Mesenchymal stem cell (in vitro differentiated cells and primary cell): ENCODE data around the gene NUCB2. TPM values are rescaled to one million over a fixed set of nuclear protein-coding genes. Genes with fewer than 3 reads are reported as not detected.
"Not testable (repeated sequence)": the region's sequence is repeated elsewhere in the genome, so short reads cannot be mapped to it uniquely, and the experiment has no call there.

ENCODE experiments used
- DNase-seq: peaks from one replicate; pipeline ENCODE4 v3.0.0-alpha.2; 2013
- H2AFZ ChIP-seq: one replicate; pipeline ENCODE4 v1.6.1; 2013; ENCODE audit warnings: low read depth, mild to moderate bottlenecking, control low read depth, inconsistent platforms, low read length, moderate library complexity
- H2AK5ac ChIP-seq: 2 replicates; pipeline ENCODE4 v1.6.1; 2013; ENCODE audit warnings: low read length, moderate library complexity, mild to moderate bottlenecking, inconsistent platforms; ENCODE audit not compliant: severe bottlenecking
- H2BK120ac ChIP-seq: one replicate; pipeline ENCODE4 v1.6.1; 2013; ENCODE audit warnings: low read depth, mild to moderate bottlenecking, inconsistent platforms, low read length, moderate library complexity
- H2BK12ac ChIP-seq, 2 experiments: one replicate each; pipeline ENCODE4 v1.6.1; 2013; ENCODE audit warnings: inconsistent platforms in 2 of 2, low read length in 2 of 2, mild to moderate bottlenecking in 2 of 2, moderate library complexity in 2 of 2, control low read depth in 1 of 2
- H2BK15ac ChIP-seq: one replicate; pipeline ENCODE4 v1.6.1; 2013; ENCODE audit warnings: mild to moderate bottlenecking, low read depth, inconsistent platforms; ENCODE audit not compliant: poor library complexity, severe bottlenecking
- H2BK5ac ChIP-seq: 2 replicates; pipeline ENCODE4 v1.6.1; 2013; ENCODE audit warnings: low read depth, mild to moderate bottlenecking, low read length, control low read depth, inconsistent platforms; ENCODE audit not compliant: poor library complexity, severe bottlenecking
- H3K14ac ChIP-seq, 2 experiments: one replicate each; pipeline ENCODE4 v1.6.1; 2013; ENCODE audit warnings: inconsistent platforms in 2 of 2, low read length in 2 of 2, control low read depth in 1 of 2, mild to moderate bottlenecking in 1 of 2, moderate library complexity in 1 of 2
- H3K18ac ChIP-seq, 2 experiments: one replicate each; pipeline ENCODE4 v1.6.1; 2013; ENCODE audit warnings: inconsistent platforms in 2 of 2, low read length in 2 of 2, control low read depth in 1 of 2, low read depth in 1 of 2, mild to moderate bottlenecking in 1 of 2
- H3K23ac ChIP-seq, 2 experiments: one replicate each; pipeline ENCODE4 v1.6.1; 2013; ENCODE audit warnings: inconsistent platforms in 2 of 2, low read length in 2 of 2, mild to moderate bottlenecking in 2 of 2, moderate library complexity in 2 of 2, control low read depth in 1 of 2
- H3K27ac ChIP-seq: 2 replicates; pipeline ENCODE4 v1.5.1; 2013; ENCODE audit warnings: mild to moderate bottlenecking, moderate library complexity, low read length, control low read depth, inconsistent platforms; ENCODE audit not compliant: poor library complexity, severe bottlenecking
- H3K27me3 ChIP-seq, 2 experiments: 2 replicates each; pipeline versions ENCODE4 v1.6.1 to v1.7.0; 2013; ENCODE audit warnings: low read length in 2 of 2, mild to moderate bottlenecking in 2 of 2, moderate library complexity in 2 of 2, control low read depth in 1 of 2, inconsistent platforms in 1 of 2; ENCODE audit not compliant: control insufficient read depth in 1 of 2, insufficient read depth in 1 of 2
- H3K36me3 ChIP-seq, 2 experiments: 2 replicates each; pipeline versions ENCODE4 v1.6.1 to v1.7.0; 2013; ENCODE audit warnings: low read length in 2 of 2, control low read depth in 1 of 2, inconsistent platforms in 1 of 2, low read depth in 1 of 2, mild to moderate bottlenecking in 1 of 2; ENCODE audit not compliant: insufficient read depth in 2 of 2, control insufficient read depth in 1 of 2
- H3K4ac ChIP-seq, 2 experiments: one replicate each; pipeline ENCODE4 v1.6.1; 2013; ENCODE audit warnings: inconsistent platforms in 2 of 2, low read length in 2 of 2, mild to moderate bottlenecking in 2 of 2, moderate library complexity in 2 of 2, control low read depth in 1 of 2, low read depth in 1 of 2
- H3K4me1 ChIP-seq: 2 replicates; pipeline ENCODE4 v1.6.1; 2013; ENCODE audit warnings: low read depth, low read length, control low read depth; ENCODE audit not compliant: control insufficient read depth, insufficient read depth
- H3K4me2 ChIP-seq: 2 replicates; pipeline ENCODE4 v1.6.1; 2013; ENCODE audit warnings: low read length, mild to moderate bottlenecking, inconsistent platforms; ENCODE audit not compliant: poor library complexity, severe bottlenecking
- H3K4me3 ChIP-seq, 2 experiments: 2 replicates each; pipeline versions ENCODE4 v1.5.1 to v1.7.0; 2013; ENCODE audit warnings: low read length in 2 of 2, mild to moderate bottlenecking in 2 of 2, control low read depth in 1 of 2, low read depth in 1 of 2; ENCODE audit not compliant: insufficient read depth in 1 of 2
- H3K79me1 ChIP-seq: replicated peaks from 2 replicates; pipeline ENCODE4 v1.6.1; 2013; ENCODE audit warnings: mild to moderate bottlenecking, control low read depth, low read length, inconsistent platforms; ENCODE audit not compliant: poor library complexity, severe bottlenecking
- H3K9ac ChIP-seq: 2 replicates; pipeline ENCODE4 v1.7.0; 2013; ENCODE audit warnings: mild to moderate bottlenecking, low read length, moderate library complexity
- H3K9me3 ChIP-seq: 2 replicates; pipeline ENCODE4 v1.7.0; 2013; ENCODE audit warnings: mild to moderate bottlenecking, low read length; ENCODE audit not compliant: control insufficient read depth
- H4K8ac ChIP-seq: one replicate; pipeline ENCODE4 v1.6.1; 2013; ENCODE audit warnings: inconsistent platforms, mild to moderate bottlenecking, low read length, moderate library complexity
- H4K91ac ChIP-seq: one replicate; pipeline ENCODE4 v1.6.1; 2013; ENCODE audit warnings: mild to moderate bottlenecking, low read length, inconsistent platforms
- WGBS: methylation state at CpG from one replicate; pipeline ENCODE4 v1.1.7; 2013; ENCODE audit warnings: mixed read lengths; 5-methylcytosine and 5-hydroxymethylcytosine counted together
- polyA plus RNA-seq, 2 experiments: library from polyadenylated mRNA; stranded (reverse); fragments of 200-250 nt; gene quantifications; one replicate each; pipeline ENCODE4 v1.2.3, GENCODE V29; 2013

The NUCB2 gene
- polyA plus RNA-seq (2013, experiment 1 of 2), result 188 TPM
- polyA plus RNA-seq (2013, experiment 2 of 2), result 188 TPM

DNA sequence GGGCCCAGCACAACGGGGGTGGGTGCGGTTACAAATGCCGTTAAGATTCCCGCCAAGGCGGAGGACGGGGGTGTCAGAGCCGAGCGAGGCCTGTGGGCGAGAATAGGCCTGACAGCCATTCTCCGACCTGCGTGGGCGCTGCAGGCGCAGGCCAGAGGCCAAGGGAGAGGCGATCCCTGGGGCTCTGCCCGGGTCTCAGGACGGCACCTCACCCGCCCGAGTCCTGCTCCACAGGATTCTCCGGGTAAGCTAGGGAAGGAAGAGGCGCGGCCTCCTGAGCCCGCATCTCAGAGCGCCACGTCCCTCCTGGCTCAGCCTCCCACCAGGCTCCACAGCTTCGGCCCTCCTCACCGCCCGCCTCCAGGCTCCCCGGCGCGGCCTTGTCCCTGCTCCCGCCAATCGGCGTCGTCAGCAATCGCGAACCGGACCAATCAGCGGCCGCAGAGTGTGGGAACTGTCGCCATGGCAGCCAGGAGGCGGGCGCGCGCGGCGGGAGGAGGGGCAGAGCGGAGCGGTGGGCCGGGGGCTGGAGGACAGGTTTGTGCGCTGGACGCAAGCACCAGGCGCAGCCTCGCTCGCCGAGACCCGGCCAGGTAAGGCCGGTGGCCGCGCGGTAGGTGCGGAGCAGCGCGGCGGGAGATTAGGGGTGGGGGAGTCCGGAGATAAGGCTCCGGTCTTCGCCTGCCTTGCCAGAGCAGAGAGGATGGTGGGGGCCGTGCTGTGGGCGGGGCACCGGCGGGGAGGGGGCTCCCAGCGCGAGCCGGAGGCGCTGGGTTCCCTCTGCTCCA, at the start of gene NUCB2:
TSS of gene NUCB2 (plus strand) at position 504 of the 788 bp plus-strand sequence. CDS start 18,585 bp downstream, outside the sequence.
- H3K27me3 ChIP-seq, result no peaks in the 10 kb centered on the region
- H3K9me3 ChIP-seq, result no peaks in the 10 kb centered on the region
- peak within 1 kb of the TSS; percentile 64 for H3K27ac ChIP-seq
- H3K4ac ChIP-seq, result peak within 1 kb of the TSS; percentile 85 to 97
- peak within 1 kb of the TSS in 1 of 2 experiments; percentile 84 for H3K23ac ChIP-seq
- peaks cover 0 to 2% of the 10 kb centered on the region in 2 experiments for H3K36me3 ChIP-seq
- peak within 1 kb of the TSS; percentile 97 for H4K8ac ChIP-seq
- WGBS, result 1% methylated on average over 67 of the region's 75 CpGs
- H3K4me3 ChIP-seq, result peak within 1 kb of the TSS; percentile 90 to 99
- H3K4me2 ChIP-seq, result peak within 1 kb of the TSS; percentile 99
- H4K91ac ChIP-seq, result peak within 1 kb of the TSS; percentile 85
- peaks cover 16% of the 10 kb centered on the region for H3K79me1 ChIP-seq
- peak within 1 kb of the TSS; percentile 54 for H2BK120ac ChIP-seq
- peak within 1 kb of the TSS; percentile 94 for H3K9ac ChIP-seq
- peak within 1 kb of the TSS; percentile 4 to 97 for H3K14ac ChIP-seq
- H2BK12ac ChIP-seq, result peak within 1 kb of the TSS in 1 of 2 experiments; percentile 86
- H2BK5ac ChIP-seq, result peak within 1 kb of the TSS; percentile 62
- H2AK5ac ChIP-seq, result peak within 1 kb of the TSS; percentile 31
- DNase-seq, result peak; percentile 95
- H2BK15ac ChIP-seq, result peak within 1 kb of the TSS; percentile 80
- peak within 1 kb of the TSS; percentile 96 to 99 for H3K18ac ChIP-seq
- peak within 1 kb of the TSS; percentile 95 for H2AFZ ChIP-seq
- peaks cover 3% of the 10 kb centered on the region for H3K4me1 ChIP-seq

DNA sequence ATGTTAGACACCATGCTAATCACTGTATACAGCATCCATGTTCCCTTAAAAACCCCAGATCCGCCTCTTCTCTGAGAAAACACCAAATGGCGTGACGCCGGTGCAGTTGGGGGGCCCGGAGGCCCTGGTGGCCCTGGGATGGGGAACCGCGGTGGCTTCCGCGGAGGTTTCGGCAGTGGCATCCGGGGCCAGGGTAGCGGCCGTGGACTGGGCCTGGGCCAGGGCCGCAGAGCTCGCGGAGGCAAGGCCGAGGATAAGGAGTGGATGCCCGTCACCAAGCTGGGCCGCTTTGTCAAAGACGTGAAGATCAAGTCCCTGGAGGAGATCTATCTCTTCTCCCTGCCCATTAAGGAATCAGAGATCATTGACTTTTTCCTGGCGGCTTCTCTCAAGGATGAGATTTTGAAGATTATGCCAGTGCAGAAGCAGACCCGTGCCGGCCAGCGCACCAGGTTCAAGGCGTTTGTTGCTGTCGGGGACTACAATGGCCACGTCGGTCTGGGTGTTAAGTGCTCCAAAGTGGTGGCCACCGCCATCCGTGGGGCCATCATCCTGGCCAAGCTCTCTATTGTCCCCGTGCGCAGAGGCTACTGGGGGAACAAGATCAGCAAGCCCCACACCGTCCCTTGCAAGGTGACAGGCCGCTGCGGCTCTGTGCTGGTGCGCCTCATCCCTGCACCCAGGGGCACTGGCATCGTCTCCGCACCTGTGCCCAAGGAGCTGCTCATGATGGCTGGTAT, 48.2 kb upstream of the NUCB2 start:
- not testable (repeated sequence) for H2BK12ac ChIP-seq, H3K9ac ChIP-seq, H3K27me3 ChIP-seq, H3K14ac ChIP-seq, H2AK5ac ChIP-seq, H4K8ac ChIP-seq, H3K4me3 ChIP-seq, H4K91ac ChIP-seq, DNase-seq, H3K18ac ChIP-seq, H2BK5ac ChIP-seq, H3K79me1 ChIP-seq, H3K9me3 ChIP-seq, H3K23ac ChIP-seq, H3K4me1 ChIP-seq, H2BK120ac ChIP-seq, H2AFZ ChIP-seq, H2BK15ac ChIP-seq, H3K36me3 ChIP-seq, H3K4ac ChIP-seq, H3K4me2 ChIP-seq, H3K27ac ChIP-seq
- WGBS, result 97% methylated on average over 36 of the region's 38 CpGs

DNA sequence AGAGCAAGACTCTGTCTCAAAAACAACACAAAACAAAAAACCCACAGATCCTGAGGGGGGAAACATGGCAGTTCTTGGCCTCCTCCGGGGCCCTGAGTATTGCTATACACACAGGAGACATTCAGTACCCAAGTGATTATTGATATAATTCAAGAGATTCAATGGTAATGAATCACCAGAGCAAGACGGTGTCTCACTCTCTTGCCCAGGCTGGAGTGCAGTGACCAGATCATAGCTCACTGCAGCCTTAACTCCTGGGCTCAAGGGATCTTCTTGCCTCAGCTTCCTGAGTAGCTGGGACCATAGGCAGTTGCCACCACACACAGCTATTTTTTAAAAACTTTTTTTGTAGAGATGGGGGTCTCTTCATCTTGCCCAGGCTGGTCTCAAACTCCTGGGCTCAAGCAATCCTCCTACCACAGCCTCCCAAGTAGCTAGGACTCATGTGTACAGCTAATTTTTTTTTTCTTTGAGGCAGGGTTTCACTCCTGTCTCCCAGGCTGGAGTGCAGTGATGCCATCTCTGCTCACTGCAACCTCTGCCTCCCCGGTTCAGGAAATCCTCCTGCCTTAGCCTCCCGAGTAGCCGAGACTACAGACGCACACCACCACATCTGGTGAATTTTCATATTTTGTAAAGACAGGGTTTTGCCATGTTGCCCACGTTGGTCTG, 46.9 kb upstream of the NUCB2 start:
- no peak overlapping the region for H2BK15ac ChIP-seq
- no peaks in the 10 kb centered on the region for H3K9me3 ChIP-seq
- no peak overlapping the region for H3K4ac ChIP-seq
- no peak overlapping the region for H3K27ac ChIP-seq
- no peak overlapping the region for H4K8ac ChIP-seq
- H2BK120ac ChIP-seq, result no peak overlapping the region
- no peak overlapping the region for H4K91ac ChIP-seq
- no peak overlapping the region for H3K23ac ChIP-seq
- H2AK5ac ChIP-seq, result no peak overlapping the region
- DNase-seq, result no peak
- H3K27me3 ChIP-seq, result no peaks in the 10 kb centered on the region
- no peak overlapping the region for H2BK12ac ChIP-seq
- 81% methylated on average over 6 of the region's 7 CpGs for WGBS
- H3K14ac ChIP-seq, result no peak overlapping the region
- no peak overlapping the region for H3K4me2 ChIP-seq
- no peak overlapping the region for H3K4me3 ChIP-seq
- no peak overlapping the region for H3K18ac ChIP-seq
- H2BK5ac ChIP-seq, result no peak overlapping the region
- H2AFZ ChIP-seq, result no peak overlapping the region
- peak overlapping the region; percentile 75 for H3K9ac ChIP-seq
- H3K36me3 ChIP-seq, result no peaks in the 10 kb centered on the region
- no peaks in the 10 kb centered on the region for H3K4me1 ChIP-seq
- H3K79me1 ChIP-seq, result no peaks in the 10 kb centered on the region
